ENCODE data around the gene DYRK2.
A peak's percentile ranks its signal among the peaks of the same experiment; 100 is the strongest.

DYRK2 gene

DNA sequence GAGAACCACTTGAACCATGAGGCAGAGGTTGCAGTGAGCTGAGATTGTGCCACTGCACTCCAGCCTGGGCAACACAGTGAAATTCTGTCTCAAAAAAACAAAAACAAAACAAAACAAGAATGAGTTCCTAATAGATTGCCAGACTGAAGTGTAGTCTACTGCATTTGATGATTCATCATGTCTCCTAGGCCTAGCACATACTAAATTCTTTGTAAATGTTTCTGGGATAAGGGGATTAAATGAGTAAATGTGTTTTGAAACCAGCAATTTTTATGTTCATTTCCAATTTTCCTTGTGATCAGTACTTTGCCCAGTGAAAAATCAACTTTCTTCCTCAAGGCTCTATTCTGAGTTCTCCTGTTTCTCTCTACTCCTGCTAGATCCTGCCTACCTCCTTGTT, 2.9 kb upstream of the DYRK2 start:
- TF ChIP-seq CEBPB (IDR thresholded peaks at IDR 0.05) (no peak; the same call in 1 of the 2 replicates), CREB1 (IDR thresholded peaks at IDR 0.05; ENCODE audit: low read depth) (no peak), EP300 (IDR thresholded peaks at IDR 0.05; ENCODE audit: borderline replicate concordance) (no peak), NFIC (IDR thresholded peaks at IDR 0.05) (no peak), TCF12 (IDR thresholded peaks at IDR 0.05; ENCODE audit: low read depth) (no peak), EGR1 (IDR thresholded peaks at IDR 0.05) (no peak), TEAD4 (IDR thresholded peaks at IDR 0.05) (no peak), RAD21 (IDR thresholded peaks at IDR 0.05; ENCODE audit: low read depth) (no peak), YY1 (IDR thresholded peaks at IDR 0.05; ENCODE audit: low read depth) (no peak), ZBTB7A (IDR thresholded peaks at IDR 0.05; ENCODE audit: low read depth) (no peak), TAF1 (IDR thresholded peaks at IDR 0.05; ENCODE audit: low read depth) (no peak), FOXM1 (IDR thresholded peaks at IDR 0.05; ENCODE audit: borderline replicate concordance, low read depth) (no peak)
- TF ChIP-seq, protein P1, sequence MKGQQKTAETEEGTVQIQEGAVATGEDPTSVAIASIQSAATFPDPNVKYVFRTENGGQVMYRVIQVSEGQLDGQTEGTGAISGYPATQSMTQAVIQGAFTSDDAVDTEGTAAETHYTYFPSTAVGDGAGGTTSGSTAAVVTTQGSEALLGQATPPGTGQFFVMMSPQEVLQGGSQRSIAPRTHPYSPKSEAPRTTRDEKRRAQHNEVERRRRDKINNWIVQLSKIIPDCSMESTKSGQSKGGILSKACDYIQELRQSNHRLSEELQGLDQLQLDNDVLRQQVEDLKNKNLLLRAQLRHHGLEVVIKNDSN (IDR thresholded peaks at IDR 0.05): no peak
- TF ChIP-seq, protein P2, sequence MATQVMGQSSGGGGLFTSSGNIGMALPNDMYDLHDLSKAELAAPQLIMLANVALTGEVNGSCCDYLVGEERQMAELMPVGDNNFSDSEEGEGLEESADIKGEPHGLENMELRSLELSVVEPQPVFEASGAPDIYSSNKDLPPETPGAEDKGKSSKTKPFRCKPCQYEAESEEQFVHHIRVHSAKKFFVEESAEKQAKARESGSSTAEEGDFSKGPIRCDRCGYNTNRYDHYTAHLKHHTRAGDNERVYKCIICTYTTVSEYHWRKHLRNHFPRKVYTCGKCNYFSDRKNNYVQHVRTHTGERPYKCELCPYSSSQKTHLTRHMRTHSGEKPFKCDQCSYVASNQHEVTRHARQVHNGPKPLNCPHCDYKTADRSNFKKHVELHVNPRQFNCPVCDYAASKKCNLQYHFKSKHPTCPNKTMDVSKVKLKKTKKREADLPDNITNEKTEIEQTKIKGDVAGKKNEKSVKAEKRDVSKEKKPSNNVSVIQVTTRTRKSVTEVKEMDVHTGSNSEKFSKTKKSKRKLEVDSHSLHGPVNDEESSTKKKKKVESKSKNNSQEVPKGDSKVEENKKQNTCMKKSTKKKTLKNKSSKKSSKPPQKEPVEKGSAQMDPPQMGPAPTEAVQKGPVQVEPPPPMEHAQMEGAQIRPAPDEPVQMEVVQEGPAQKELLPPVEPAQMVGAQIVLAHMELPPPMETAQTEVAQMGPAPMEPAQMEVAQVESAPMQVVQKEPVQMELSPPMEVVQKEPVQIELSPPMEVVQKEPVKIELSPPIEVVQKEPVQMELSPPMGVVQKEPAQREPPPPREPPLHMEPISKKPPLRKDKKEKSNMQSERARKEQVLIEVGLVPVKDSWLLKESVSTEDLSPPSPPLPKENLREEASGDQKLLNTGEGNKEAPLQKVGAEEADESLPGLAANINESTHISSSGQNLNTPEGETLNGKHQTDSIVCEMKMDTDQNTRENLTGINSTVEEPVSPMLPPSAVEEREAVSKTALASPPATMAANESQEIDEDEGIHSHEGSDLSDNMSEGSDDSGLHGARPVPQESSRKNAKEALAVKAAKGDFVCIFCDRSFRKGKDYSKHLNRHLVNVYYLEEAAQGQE (IDR thresholded peaks at IDR 0.05; ENCODE audit: low read depth): no peak
- TF ChIP-seq, protein P3, sequence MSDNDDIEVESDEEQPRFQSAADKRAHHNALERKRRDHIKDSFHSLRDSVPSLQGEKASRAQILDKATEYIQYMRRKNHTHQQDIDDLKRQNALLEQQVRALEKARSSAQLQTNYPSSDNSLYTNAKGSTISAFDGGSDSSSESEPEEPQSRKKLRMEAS (IDR thresholded peaks at IDR 0.05): no peak

DNA sequence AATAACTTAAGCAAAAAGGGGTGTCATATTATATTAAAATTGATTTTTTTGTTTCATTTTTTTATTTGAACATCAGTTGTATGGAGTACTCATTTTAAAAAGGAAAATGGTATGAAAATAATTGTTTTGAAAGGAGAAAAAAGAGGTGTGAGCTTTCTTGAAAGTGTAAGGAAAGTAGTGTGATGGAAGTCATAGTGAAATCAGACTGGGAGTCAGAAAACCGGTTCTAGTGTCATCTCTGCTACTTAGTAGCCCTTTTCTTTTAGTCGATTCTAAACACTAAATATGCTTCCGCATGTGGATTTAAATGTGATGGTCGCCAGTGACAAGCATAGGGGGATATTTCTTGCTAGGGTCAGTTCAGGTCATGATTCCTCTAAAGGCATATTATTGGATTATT, 1.8 kb upstream of the DYRK2 start:
- TF ChIP-seq, protein P2 (IDR thresholded peaks at IDR 0.05; ENCODE audit: low read depth): no peak
- no peak for TF ChIP-seq TCF12 (IDR thresholded peaks at IDR 0.05; ENCODE audit: low read depth)

DNA sequence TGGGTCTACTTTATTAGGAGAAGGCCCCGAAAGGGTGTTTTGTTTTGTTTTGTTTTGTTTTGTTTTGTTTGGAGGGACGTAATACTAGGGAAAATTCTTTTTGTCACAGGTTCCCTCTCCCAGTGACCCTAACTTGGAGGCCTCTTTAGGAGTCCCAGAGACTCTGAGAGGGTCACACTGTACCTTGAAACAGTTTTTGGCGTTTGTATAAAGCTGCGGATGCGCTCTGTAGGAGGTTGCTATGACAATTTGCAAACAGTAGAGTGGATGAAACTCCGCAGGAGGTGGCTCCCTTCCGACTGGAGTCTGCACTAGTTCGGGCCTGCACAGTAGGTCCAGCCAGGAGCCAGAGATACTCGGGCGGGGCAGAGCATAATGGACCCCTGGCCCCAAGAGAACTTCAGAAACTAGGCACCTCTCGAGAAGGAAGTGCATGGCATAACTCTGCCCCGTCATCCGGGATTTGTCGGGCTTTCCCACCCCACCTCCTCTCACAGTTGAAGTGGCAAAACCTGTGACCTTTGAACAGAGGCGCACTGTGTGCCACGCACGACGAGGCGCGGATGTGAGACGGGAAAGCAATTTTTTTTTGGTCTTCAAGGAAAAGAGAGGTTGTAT, 1.3 kb upstream of the DYRK2 start:
- TF ChIP-seq CREB1 (IDR thresholded peaks at IDR 0.05; ENCODE audit: low read depth): 0 out of 2 replicates have a peak, but pooled peaks have one; percentile 14
- TF ChIP-seq YY1 (IDR thresholded peaks at IDR 0.05; ENCODE audit: low read depth): no peak

DNA sequence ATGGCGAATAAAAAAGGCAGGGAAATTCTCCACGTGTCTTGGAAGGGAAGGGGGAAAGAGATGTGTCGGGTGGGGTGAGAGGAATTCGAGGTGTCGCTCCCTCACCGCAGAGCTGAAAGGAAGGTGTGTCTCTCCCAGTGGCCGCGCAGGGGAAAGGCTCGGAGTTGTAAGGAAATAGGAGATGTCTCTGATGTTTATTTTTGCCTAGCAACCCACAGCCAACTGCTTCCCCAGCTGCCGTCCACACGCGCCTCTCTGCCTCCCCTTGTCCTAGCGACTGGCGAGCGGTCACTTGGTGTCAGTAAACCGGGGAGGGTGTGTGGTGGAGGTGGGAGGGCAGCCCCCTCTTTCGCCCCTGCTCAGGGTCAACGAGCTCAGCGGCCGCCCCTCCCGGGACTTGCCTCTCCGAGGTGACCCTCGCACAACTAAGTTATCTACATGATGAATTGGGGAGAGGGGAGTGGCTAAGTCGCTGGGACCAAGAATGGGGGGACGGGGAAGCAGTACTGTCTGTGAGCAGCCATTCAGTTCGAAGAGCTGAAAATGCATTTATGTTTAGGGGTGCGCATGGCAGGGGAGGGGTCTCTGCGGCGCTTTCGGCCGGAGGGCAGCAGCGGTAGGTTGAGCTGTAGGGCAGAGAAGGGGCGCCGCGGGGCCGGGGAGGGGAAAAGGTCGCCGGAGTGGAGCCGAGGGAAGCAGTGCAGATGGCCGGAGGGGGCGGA, 585 bp upstream of the DYRK2 start:
- TF ChIP-seq EGR1 (IDR thresholded peaks at IDR 0.05) (no peak), TEAD4 (IDR thresholded peaks at IDR 0.05) (0 out of 2 replicates have a peak, but pooled peaks have one; percentile 22), ZBTB7A (IDR thresholded peaks at IDR 0.05; ENCODE audit: low read depth) (peak; percentile 93), EP300 (IDR thresholded peaks at IDR 0.05; ENCODE audit: borderline replicate concordance) (peak; percentile 38; the same call in 1 of the 2 replicates), YY1 (IDR thresholded peaks at IDR 0.05; ENCODE audit: low read depth) (no peak), RAD21 (IDR thresholded peaks at IDR 0.05; ENCODE audit: low read depth) (peak; percentile 37), CEBPB (IDR thresholded peaks at IDR 0.05) (no peak)
- TF ChIP-seq, protein P3 (IDR thresholded peaks at IDR 0.05): peak; percentile 81

DNA sequence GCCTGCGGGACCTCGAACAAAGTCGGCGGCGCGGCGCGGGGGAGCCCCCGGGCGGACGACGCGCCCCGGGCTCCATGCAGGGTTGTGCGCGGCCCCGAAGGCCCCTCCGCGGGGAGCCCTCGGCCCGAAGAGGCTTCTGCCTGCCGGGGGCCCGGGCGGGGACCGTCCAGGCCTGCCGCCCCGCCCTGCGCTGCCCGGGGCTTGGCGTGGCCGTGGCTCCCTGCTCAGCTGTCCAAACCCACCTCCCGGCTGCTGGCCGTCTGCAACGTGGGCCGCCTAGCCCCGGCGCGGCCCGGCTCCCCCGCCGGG, 670 bp downstream of the DYRK2 start:
- TF ChIP-seq CREB1 (IDR thresholded peaks at IDR 0.05; ENCODE audit: low read depth) (no peak), YY1 (IDR thresholded peaks at IDR 0.05; ENCODE audit: low read depth) (peak; percentile 7; the same call in 1 of the 2 replicates), ZBTB7A (IDR thresholded peaks at IDR 0.05; ENCODE audit: low read depth) (no peak), TAF1 (IDR thresholded peaks at IDR 0.05; ENCODE audit: low read depth) (0 out of 2 replicates have a peak, but pooled peaks have one; percentile 17)
- TF ChIP-seq, protein P1 (IDR thresholded peaks at IDR 0.05): no peak

DNA sequence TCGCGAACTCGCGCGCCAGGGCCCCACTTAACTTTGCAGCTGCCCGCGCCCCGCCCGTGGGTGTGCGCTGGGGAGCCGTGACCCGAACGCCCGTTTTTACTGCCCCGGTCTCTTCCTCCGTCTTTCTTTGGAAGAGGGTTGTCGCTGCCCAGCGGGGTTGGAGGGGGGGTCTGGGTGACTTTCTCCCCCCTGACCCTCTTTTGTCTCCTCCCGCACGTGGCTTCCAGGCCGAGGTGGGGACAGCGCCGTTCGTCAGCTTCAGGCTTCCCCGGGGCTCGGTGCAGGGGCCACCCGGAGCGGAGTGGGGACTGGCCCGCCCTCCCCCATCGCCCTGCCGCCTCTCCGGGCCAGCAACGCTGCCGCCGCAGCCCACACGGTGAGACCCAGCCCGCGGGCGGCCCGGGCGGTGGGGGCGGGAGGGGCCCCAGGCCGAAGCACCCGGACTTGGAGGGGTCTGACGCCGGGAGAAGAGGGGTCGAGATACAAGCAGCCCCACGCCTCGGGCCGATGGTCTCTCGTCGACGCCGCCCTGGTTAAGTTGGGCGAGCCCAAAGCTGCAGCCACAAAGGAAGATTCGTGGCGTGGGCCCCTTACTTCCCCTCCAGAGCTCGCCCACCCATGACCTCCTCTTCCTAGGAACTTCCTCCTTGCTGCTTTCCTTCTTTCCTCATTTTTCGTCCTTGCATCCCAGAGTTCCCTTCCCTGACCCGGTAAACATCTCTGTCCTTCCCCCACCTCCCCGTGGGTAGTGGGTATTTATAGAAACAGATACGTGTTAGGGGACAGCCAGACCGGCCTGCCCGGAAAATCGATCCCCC, 1.2 kb downstream of the DYRK2 start:
- TF ChIP-seq TAF1 (IDR thresholded peaks at IDR 0.05; ENCODE audit: low read depth) (0 out of 2 replicates have a peak, but pooled peaks have one; percentile 13), CREB1 (IDR thresholded peaks at IDR 0.05; ENCODE audit: low read depth) (no peak), TEAD4 (IDR thresholded peaks at IDR 0.05) (no peak), YY1 (IDR thresholded peaks at IDR 0.05; ENCODE audit: low read depth) (0 out of 2 replicates have a peak, but pooled peaks have one; percentile 7), CEBPB (IDR thresholded peaks at IDR 0.05) (no peak), RAD21 (IDR thresholded peaks at IDR 0.05; ENCODE audit: low read depth) (no peak), EP300 (IDR thresholded peaks at IDR 0.05; ENCODE audit: borderline replicate concordance) (no peak; the same call in 1 of the 2 replicates), EGR1 (IDR thresholded peaks at IDR 0.05) (no peak), FOXM1 (IDR thresholded peaks at IDR 0.05; ENCODE audit: borderline replicate concordance, low read depth) (no peak), ZBTB7A (IDR thresholded peaks at IDR 0.05; ENCODE audit: low read depth) (peak; percentile 65; the same call in 1 of the 2 replicates), NFIC (IDR thresholded peaks at IDR 0.05) (no peak), TCF12 (IDR thresholded peaks at IDR 0.05; ENCODE audit: low read depth) (no peak)
- TF ChIP-seq, protein P3 (IDR thresholded peaks at IDR 0.05): peak; percentile 62
- TF ChIP-seq, protein P1 (IDR thresholded peaks at IDR 0.05): no peak; the same call in 1 of the 2 replicates
- TF ChIP-seq, protein P2 (IDR thresholded peaks at IDR 0.05; ENCODE audit: low read depth): no peak

All from Ishikawa (cell line).